H9 (cell line): ENCODE data around the gene HS1BP3. TPM values are rescaled to one million over a fixed set of nuclear protein-coding genes. Genes with fewer than 3 reads are reported as not detected.

Source experiments
- DNase-seq: peaks from one replicate; pipeline ENCODE4 v3.0.0-alpha.2; 2017
- H2AFZ ChIP-seq: one replicate; pipeline ENCODE4 v1.6.1; 2013; ENCODE audit warnings: mild to moderate bottlenecking, low read length, control low read depth, moderate library complexity
- H2AK5ac ChIP-seq: 2 replicates; pipeline ENCODE4 v1.6.1; 2013; ENCODE audit warnings: low read length, control low read depth, mixed read lengths; ENCODE audit not compliant: insufficient read length
- H2BK120ac ChIP-seq: one replicate; pipeline ENCODE4 v1.6.1; 2013; ENCODE audit warnings: low read depth, mild to moderate bottlenecking, low read length, control low read depth, inconsistent platforms; ENCODE audit not compliant: poor library complexity, severe bottlenecking
- H2BK12ac ChIP-seq: 2 replicates; pipeline ENCODE4 v1.6.1; 2013; ENCODE audit warnings: low read length, control low read depth, mixed read lengths, low read depth; ENCODE audit not compliant: insufficient read length
- H2BK15ac ChIP-seq: 2 replicates; pipeline ENCODE4 v1.6.1; 2013; ENCODE audit warnings: low read depth, low read length, control low read depth
- H2BK20ac ChIP-seq: one replicate; pipeline ENCODE4 v1.6.1; 2013; ENCODE audit warnings: low read depth, mild to moderate bottlenecking, low read length, control low read depth, inconsistent platforms; ENCODE audit not compliant: poor library complexity, severe bottlenecking
- H2BK5ac ChIP-seq: 2 replicates; pipeline ENCODE4 v1.6.1; 2013; ENCODE audit warnings: low read length, control low read depth, mixed read lengths; ENCODE audit not compliant: insufficient read length
- H3K14ac ChIP-seq: 2 replicates; pipeline ENCODE4 v1.6.1; 2013; ENCODE audit warnings: low read length, control low read depth; ENCODE audit not compliant: insufficient read depth
- H3K18ac ChIP-seq: 2 replicates; pipeline ENCODE4 v1.6.1; 2013; ENCODE audit warnings: low read depth, mild to moderate bottlenecking, mixed read lengths, low read length, control low read depth; ENCODE audit not compliant: insufficient read length
- H3K23ac ChIP-seq: 2 replicates; pipeline ENCODE4 v1.6.1; 2013; ENCODE audit warnings: low read length, control low read depth, mixed read lengths, low read depth; ENCODE audit not compliant: insufficient read length
- H3K23me2 ChIP-seq: 2 replicates; pipeline ENCODE4 v1.6.1; 2013; ENCODE audit warnings: low read depth, mild to moderate bottlenecking, mixed read lengths, low read length, control low read depth; ENCODE audit not compliant: insufficient read length, poor library complexity, severe bottlenecking
- H3K27ac ChIP-seq: 2 replicates; pipeline ENCODE4 v1.5.1; 2013; ENCODE audit warnings: low read length, control low read depth, mixed read lengths, low read depth; ENCODE audit not compliant: insufficient read length
- H3K27me3 ChIP-seq: 2 replicates; pipeline ENCODE4 v1.6.1; 2013; ENCODE audit warnings: low read length, control low read depth, inconsistent platforms; ENCODE audit not compliant: insufficient read depth
- H3K4ac ChIP-seq: 2 replicates; pipeline ENCODE4 v1.6.1; 2013; ENCODE audit warnings: low read depth, mild to moderate bottlenecking, control low read depth, inconsistent platforms, low read length, moderate library complexity
- H3K4me1 ChIP-seq: 2 replicates; pipeline ENCODE4 v1.6.1; 2013; ENCODE audit warnings: low read length, control low read depth, inconsistent platforms; ENCODE audit not compliant: insufficient read depth
- H3K4me2 ChIP-seq: 2 replicates; pipeline ENCODE4 v1.6.1; 2013; ENCODE audit warnings: low read length, control low read depth, mixed read lengths; ENCODE audit not compliant: insufficient read length, insufficient read depth
- H3K56ac ChIP-seq: 2 replicates; pipeline ENCODE4 v1.6.1; 2013; ENCODE audit warnings: low read depth, mild to moderate bottlenecking, mixed read lengths, low read length, control low read depth; ENCODE audit not compliant: insufficient read length
- H3K79me1 ChIP-seq: 2 replicates; pipeline ENCODE4 v1.6.1; 2013; ENCODE audit warnings: low read depth, mild to moderate bottlenecking, moderate library complexity, low read length, control low read depth, inconsistent platforms; ENCODE audit not compliant: insufficient read depth, poor library complexity, severe bottlenecking
- H3K79me2 ChIP-seq: 2 replicates; pipeline ENCODE4 v1.6.1; 2013; ENCODE audit warnings: low read length, control low read depth, inconsistent platforms; ENCODE audit not compliant: insufficient read depth
- H3K9ac ChIP-seq: 2 replicates; pipeline ENCODE4 v1.6.1; 2013; ENCODE audit warnings: low read length, control low read depth, mixed read lengths; ENCODE audit not compliant: insufficient read length; ENCODE audit errors: extremely low read depth
- H3K9me3 ChIP-seq: one replicate; pipeline ENCODE4 v1.6.1; 2013; ENCODE audit warnings: low read depth, low read length, inconsistent platforms; ENCODE audit not compliant: control insufficient read depth
- H3T11ph ChIP-seq: one replicate; pipeline ENCODE4 v1.6.1; 2013; ENCODE audit warnings: mild to moderate bottlenecking, low read length, control low read depth, inconsistent platforms
- H4K20me1 ChIP-seq: one replicate; pipeline ENCODE4 v1.6.1; 2013; ENCODE audit not compliant: control insufficient read depth, insufficient read length, insufficient read depth
- H4K5ac ChIP-seq: 2 replicates; pipeline ENCODE4 v1.6.1; 2013; ENCODE audit warnings: low read depth, mild to moderate bottlenecking, mixed read lengths, low read length, control low read depth; ENCODE audit not compliant: insufficient read length
- H4K8ac ChIP-seq: replicated peaks from 2 replicates; pipeline ENCODE4 v1.6.1; 2013; ENCODE audit warnings: low read length, control low read depth, mixed read lengths, low read depth; ENCODE audit not compliant: insufficient read length
- H4K91ac ChIP-seq: 2 replicates; pipeline ENCODE4 v1.6.1; 2013; ENCODE audit warnings: low read depth, mild to moderate bottlenecking, moderate library complexity, mixed read lengths, low read length, control low read depth; ENCODE audit not compliant: insufficient read length
- H3K27ac Mint-ChIP-seq, 3 experiments: 2 replicates in 2 of 3; 3 replicates in 1 of 3; pipeline ENCODE4 v1.8.0; 2020 to 2021; ENCODE audit warnings: mixed read lengths in 3 of 3, mild to moderate bottlenecking in 1 of 3, moderate library complexity in 1 of 3
- H3K27me3 Mint-ChIP-seq: 2 replicates; pipeline ENCODE4 v1.8.0; 2021; ENCODE audit warnings: low read depth, mild to moderate bottlenecking, moderate library complexity, mixed read lengths
- H3K36me3 Mint-ChIP-seq, 3 experiments: 2 replicates in 2 of 3; 3 replicates in 1 of 3; pipeline ENCODE4 v1.8.0; 2020 to 2021; ENCODE audit warnings: low read depth in 3 of 3, mixed read lengths in 3 of 3; ENCODE audit not compliant: insufficient read depth in 1 of 3
- H3K4me1 Mint-ChIP-seq, 2 experiments: 2 replicates each; pipeline ENCODE4 v1.8.0; 2020; ENCODE audit warnings: mixed read lengths in 2 of 2
- H3K4me3 Mint-ChIP-seq, 2 experiments: 2 replicates in 1 of 2; 3 replicates in 1 of 2; pipeline ENCODE4 v1.8.0; 2020 to 2021; ENCODE audit warnings: mild to moderate bottlenecking in 2 of 2, mixed read lengths in 2 of 2, moderate library complexity in 1 of 2
- H3K9me3 Mint-ChIP-seq, 2 experiments: 2 replicates in 1 of 2; 3 replicates in 1 of 2; pipeline ENCODE4 v1.8.0; 2020; ENCODE audit warnings: mild to moderate bottlenecking in 2 of 2, mixed read lengths in 2 of 2, moderate library complexity in 1 of 2
- CTCF ChIP-seq: fragments of 200-600 bp; sonication (generic); conservative IDR thresholded peaks from 3 replicates; pipeline ENCODE4 v1.8.0; 2021; ENCODE audit warnings: antibody characterized with exemption, mild to moderate bottlenecking
- WGBS: extraction: QIAGEN DNeasy Blood & Tissue Kit; methylation state at CpG from one replicate; pipeline ENCODE4 v1.1.7; 2013; ENCODE audit warnings: missing lambda C conversion rate, low lambda C conversion rate, mixed read lengths; ENCODE audit not compliant: insufficient read length; ENCODE audit errors: extremely low coverage; 5-methylcytosine and 5-hydroxymethylcytosine counted together
- total RNA-seq: library from RNA; stranded (reverse); gene quantifications from 2 replicates; pipeline ENCODE4 v1.2.1, GENCODE V29; 2021

The HS1BP3 gene
- total RNA-seq, 1 experiment from 2014 or later: 11.1 TPM

- Histone ChIP-seq H3K27ac (no peak overlapping the region), H2AFZ (no peak overlapping the region), H2AK5ac (no peak overlapping the region), H2BK12ac (no peak overlapping the region), H3K27me3 (no peaks in the 10 kb centered on the region), H3K4me2 (no peak overlapping the region), H3K56ac (no peak overlapping the region), H2BK5ac (no peak overlapping the region), H2BK15ac (no peak overlapping the region), H2BK120ac (no peak overlapping the region), H3K9me3 (no peaks in the 10 kb centered on the region), H3K23ac (no peak overlapping the region), H3K79me1 (no peaks in the 10 kb centered on the region), H3K23me2 (peaks cover 3% of the 10 kb centered on the region), H3K79me2 (no peaks in the 10 kb centered on the region), H3T11ph (no peak overlapping the region), H4K20me1 (no peaks in the 10 kb centered on the region), H4K91ac (no peak overlapping the region), H3K4ac (no peak overlapping the region), H4K5ac (no peak overlapping the region), H2BK20ac (no peak overlapping the region), H3K4me1 (peaks cover 3% of the 10 kb centered on the region; the same call in 1 of the 2 replicates), H3K14ac (no peak overlapping the region), H4K8ac (no peak overlapping the region), H3K9ac (no peak overlapping the region), H3K18ac (no peak overlapping the region)
- H3K36me3 Mint-ChIP-seq: peaks cover 0 to 4% (median 0%) of the 10 kb centered on the region in 3 experiments; a peak in 2 of 7 replicates
- peaks cover 22 to 36% of the 10 kb centered on the region in 2 experiments for H3K4me1 Mint-ChIP-seq
- peaks cover 3% of the 10 kb centered on the region for H3K27me3 Mint-ChIP-seq
- no peak overlapping the region for H3K27ac Mint-ChIP-seq
- no peaks in the 10 kb centered on the region; a peak in 1 of 5 replicates for H3K9me3 Mint-ChIP-seq
- no CpG with 5 or more reads among the region's 17 CpGs for WGBS
- no peak overlapping the region for H3K4me3 Mint-ChIP-seq
- no peak for DNase-seq
- no peak for TF ChIP-seq CTCF
Measured at GRCh38 chr2:20612925-20613916, 37.7 kb downstream of the HS1BP3 start.
